IPS-18c (cell line): Measurements from ENCODE around the gene COL15A1.

Source experiments
- H3K4me3 ChIP-seq: 2 replicates; pipeline ENCODE4 v1.7.0; 2013; ENCODE audit warnings: low read depth, mild to moderate bottlenecking, low read length, moderate library complexity; ENCODE audit not compliant: insufficient read depth
- H3K9me3 ChIP-seq: one replicate; pipeline ENCODE4 v1.6.1; 2013; ENCODE audit warnings: mild to moderate bottlenecking, low read length, moderate library complexity; ENCODE audit not compliant: control insufficient read depth, insufficient read depth

COL15A1 gene

GRCh38 chr9:98933185-98933584 is 10.5 kb upstream of the COL15A1 start:
- H3K4me3 ChIP-seq = no peak overlapping the region
- H3K9me3 ChIP-seq = no peaks in the 10 kb centered on the region

DNA sequence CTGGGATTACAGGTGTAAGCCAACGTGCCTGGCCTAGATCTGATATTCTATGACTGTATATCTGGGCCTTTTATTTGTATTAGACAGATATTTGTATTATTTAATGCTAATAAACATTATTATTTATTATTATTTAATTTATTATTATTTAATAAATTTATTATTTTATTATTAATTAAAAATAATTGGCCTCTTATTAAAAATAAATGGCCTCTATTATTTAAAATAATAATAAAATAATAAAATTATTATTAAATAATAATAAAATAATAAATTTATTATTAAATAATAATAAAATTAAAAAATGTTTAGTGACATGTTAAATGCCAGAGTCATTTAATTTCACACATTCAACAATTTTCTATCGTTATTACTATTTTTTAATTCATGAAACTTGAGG is 9.8 kb upstream of the COL15A1 start:
- no peak overlapping the region for H3K4me3 ChIP-seq
- H3K9me3 ChIP-seq = no peaks in the 10 kb centered on the region

GRCh38 chr9:98935071-98935505 is 8.6 kb upstream of the COL15A1 start:
- no peak overlapping the region for H3K4me3 ChIP-seq
- no peaks in the 10 kb centered on the region for H3K9me3 ChIP-seq

- peaks cover 4% of the 10 kb centered on the region for H3K9me3 ChIP-seq
- H3K4me3 ChIP-seq = no peak overlapping the region
Observed at GRCh38 chr9:98940276-98940675, 3.4 kb upstream of the COL15A1 start.

DNA sequence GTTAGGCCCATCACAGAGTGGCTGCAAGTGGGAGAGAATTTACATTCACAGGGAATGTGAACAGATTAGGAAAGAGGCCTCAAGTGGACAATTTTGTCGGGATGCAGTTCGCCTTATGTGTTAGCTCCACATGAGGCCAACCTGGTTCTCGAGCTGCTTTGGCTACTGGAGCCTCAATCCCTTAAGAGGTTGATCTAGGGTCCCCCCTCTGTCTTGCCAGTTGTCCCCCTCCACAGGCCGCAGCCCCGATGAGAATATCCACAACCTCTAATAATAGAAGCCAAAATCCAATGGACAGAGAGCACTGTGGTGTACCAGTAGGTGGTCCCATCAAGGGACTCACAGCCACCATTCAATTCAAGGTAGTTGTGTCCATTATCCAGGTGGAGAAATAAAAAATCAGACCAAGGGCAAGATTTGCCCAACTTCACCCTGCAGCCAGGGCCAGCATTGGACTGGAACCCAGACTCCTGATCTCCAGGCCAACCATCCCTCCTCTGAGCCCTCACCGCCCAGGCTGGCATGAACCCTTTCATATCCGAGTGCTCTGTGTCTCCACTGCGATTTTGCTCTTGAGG is 1.7 kb upstream of the COL15A1 start:
- H3K9me3 ChIP-seq = peaks cover 4% of the 10 kb centered on the region
- no peak overlapping the region for H3K4me3 ChIP-seq

DNA sequence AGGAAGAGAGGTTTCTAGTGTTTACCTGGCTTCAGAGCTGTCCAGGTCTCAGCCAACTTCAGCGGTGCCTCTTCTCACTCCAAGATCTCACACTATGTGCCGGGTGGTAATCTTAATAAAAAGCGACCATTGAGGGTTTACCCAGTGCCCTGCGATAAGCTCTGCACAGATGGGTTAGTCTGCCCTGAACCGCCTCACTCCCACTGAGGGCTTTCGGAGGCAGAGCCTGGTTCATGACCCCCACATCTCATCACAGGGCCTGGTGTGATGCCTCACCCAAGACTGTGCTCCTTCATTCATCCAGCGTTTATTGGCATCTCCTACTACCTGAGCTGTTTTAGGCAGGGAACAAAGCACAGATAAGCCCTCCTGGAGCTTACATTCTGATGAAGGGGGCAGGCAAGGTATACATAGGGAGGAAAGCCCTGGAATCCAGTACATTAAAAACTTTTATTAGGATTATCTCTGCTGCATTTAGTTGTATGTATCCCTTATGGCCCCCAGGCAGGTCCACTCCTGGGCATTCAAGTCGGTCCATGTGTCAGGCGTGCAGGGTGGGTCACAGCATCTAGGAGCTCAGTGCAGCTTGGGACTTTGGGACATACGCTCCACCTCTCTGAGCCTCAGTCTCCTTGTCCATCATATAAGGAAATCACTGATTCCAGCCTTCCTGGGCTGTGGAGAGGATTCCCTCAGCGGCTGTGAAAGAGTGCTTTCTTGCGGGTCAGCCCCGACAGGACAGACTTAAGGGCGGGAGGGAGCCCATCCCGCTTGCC is 613 bp upstream of the COL15A1 start:
- Histone ChIP-seq H3K9me3 (peaks cover 4% of the 10 kb centered on the region), H3K4me3 (peak overlapping the region; percentile 57)

DNA sequence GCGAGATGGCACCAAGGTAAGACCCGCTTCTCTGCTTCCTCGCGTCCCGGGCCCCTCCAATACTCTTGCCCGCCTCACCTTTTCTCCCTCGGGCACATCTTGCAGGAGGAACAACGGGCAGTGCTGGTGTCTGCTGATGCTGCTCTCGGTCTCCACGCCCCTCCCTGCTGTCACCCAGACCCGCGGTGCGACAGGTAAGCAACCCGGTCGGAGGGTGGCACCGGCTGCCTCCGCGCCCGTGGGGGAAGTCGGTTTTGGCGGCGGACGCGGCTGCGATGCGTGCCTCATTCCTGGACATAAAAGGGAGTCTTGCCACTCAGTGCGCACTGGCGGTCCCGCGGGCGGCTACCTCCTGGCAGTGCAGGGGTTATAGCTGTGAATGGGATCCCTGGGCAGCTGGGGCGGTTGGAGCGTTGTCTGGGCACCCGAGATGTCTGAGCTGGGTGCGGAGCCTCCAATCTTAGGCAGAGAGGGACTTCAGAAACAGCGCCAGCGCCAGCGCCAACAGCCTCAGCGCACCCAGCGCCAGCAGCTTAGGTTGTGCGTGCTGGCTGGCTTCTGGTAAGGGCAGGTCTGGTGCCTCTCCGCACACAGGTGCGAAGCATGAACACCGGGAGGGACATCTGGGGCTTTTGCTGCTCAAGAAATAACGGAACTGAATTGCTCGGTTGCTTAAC is 488 bp downstream of the COL15A1 start:
- Histone ChIP-seq H3K4me3 (peak overlapping the region; percentile 57), H3K9me3 (peaks cover 4% of the 10 kb centered on the region)

DNA sequence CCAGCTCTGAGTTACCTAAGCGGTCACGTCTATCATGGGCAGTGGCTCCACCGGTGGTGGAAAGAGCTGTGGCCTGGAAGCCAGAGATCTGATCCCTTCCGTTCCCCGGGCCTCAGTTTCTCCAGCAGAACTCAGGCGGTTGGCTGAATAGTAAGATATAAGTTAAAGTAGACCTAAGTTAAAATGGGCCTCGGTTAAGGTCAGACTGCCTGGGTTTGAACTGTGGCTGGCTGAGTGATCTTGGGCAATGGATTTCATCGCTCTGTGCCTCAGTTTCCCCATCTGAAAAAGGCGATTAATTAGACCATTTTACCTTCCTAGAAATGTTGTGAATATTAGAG is 997 bp downstream of the COL15A1 start:
- H3K9me3 ChIP-seq = peaks cover 4% of the 10 kb centered on the region
- peak overlapping the region; percentile 57 for H3K4me3 ChIP-seq

DNA sequence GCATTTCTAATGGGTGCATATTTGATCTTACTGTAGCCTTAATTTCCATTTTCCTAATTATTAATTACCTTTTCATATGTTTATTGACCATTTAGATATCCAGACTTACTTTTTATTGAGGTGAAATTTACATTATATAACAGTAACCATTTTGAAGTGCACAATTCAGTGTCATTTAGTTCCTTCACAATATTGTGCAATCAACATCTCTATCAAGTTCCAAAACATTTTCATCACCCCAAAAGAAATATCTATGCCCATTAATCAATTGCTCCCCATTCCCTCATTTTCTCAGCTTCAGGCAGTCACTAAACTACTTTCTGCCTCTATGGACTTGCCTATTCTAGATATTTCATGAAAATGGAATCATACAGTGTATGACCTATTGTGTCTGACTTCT is 5.9 kb downstream of the COL15A1 start:
- Histone ChIP-seq H3K9me3 (no peaks in the 10 kb centered on the region), H3K4me3 (no peak overlapping the region)

DNA sequence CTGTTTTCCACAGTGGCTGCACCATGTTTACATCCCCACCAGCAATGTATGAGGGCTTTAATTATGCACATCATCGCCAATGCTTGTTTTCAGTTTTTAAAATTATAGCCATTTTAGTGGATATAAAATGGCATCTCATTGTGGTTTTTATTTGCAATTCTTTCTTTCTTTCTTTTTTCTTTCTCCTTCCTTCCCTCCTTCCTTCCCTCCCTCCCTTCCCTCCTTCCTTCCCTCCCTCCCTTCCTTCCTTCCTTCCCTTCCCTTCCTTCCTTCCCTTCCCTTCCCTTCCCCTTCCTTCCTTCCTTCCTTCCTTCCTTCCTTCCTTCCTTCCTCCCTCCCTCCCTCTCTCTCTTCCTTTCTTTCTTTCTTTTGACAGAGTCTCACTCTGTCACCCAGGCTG is 6.6 kb downstream of the COL15A1 start:
- Histone ChIP-seq H3K4me3 (no peak overlapping the region), H3K9me3 (no peaks in the 10 kb centered on the region)

DNA sequence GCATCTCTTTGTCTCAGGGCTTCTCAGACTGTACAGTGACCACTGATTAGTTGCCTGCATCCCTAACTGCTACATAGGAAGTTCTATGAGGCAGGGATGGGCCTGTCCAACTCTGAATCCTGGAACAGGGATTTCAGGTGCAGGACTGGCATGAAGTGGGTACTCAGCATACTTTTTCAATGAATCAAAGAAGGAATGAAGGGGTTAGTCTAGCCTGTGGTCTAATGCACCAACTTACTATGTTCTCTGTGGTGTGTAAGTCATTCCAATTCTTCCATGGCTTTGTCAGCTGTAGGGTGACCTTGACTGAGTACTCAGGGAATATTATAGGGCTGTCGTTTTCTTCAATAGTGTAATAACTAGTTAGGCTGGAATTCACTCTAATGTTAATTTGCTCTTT is 8.3 kb downstream of the COL15A1 start:
- H3K4me3 ChIP-seq = no peak overlapping the region
- H3K9me3 ChIP-seq = no peaks in the 10 kb centered on the region

- H3K4me3 ChIP-seq = no peak overlapping the region
- H3K9me3 ChIP-seq = peaks cover 3% of the 10 kb centered on the region
Observed at GRCh38 chr9:98953581-98954243, 10.0 kb downstream of the COL15A1 start.

DNA sequence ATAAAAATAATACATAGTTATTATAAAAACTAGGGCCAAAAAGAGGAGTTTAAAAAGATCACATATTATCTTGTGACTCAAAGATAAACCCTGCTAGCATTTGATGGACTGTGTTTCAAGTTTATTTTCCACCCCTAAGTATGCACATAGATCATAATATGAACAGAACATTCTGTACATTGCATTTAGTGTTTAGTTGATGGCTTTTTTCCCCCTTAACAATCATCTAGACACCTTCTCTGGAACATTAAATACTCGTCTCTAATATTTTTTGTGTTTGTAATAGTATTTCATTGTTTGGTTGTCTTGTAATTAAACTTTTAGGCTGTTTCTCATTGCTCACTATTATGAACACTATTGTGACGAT is 10.5 kb downstream of the COL15A1 start:
- Histone ChIP-seq H3K4me3 (no peak overlapping the region), H3K9me3 (peaks cover 3% of the 10 kb centered on the region)

DNA sequence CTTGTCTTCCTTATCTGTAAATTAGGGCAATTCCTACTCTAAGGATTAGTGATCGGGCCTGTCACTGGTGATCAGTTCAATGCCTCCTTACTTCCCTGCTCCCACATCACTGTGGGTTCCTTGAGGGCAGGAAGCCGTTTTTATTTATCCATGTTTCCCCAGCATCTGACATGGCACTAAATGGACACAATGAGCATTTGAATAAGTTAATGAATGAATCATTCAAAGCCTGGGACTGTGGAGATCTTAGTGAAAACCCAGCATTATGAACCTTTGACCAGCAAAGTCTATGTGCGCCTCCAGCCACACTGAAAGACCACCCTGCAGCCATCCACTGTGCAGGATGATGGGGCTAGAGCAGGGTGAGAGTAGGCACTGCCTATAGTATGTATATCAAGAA is 11.6 kb downstream of the COL15A1 start:
- Histone ChIP-seq H3K9me3 (peaks cover 3% of the 10 kb centered on the region), H3K4me3 (no peak overlapping the region)

GRCh38 chr9:98957826-98958225 is 14.1 kb downstream of the COL15A1 start:
- H3K9me3 ChIP-seq = peaks cover 3% of the 10 kb centered on the region
- no peak overlapping the region for H3K4me3 ChIP-seq

GRCh38 chr9:98958271-98958984 is 14.7 kb downstream of the COL15A1 start:
- Histone ChIP-seq H3K9me3 (peaks cover 3% of the 10 kb centered on the region), H3K4me3 (no peak overlapping the region)

- Histone ChIP-seq H3K9me3 (peaks cover 5% of the 10 kb centered on the region), H3K4me3 (no peak overlapping the region)
Observed at GRCh38 chr9:98960409-98960808, 16.7 kb downstream of the COL15A1 start.
